ENCODE data around the gene PIK3C3. TPM values are rescaled to one million over a fixed set of nuclear protein-coding genes. Genes with fewer than 3 reads are reported as not detected.

The PIK3C3 gene
- total RNA-seq, 4 donors from 2014 or later, result 61.3 to 77.4 (median 72.5) TPM

DNA sequence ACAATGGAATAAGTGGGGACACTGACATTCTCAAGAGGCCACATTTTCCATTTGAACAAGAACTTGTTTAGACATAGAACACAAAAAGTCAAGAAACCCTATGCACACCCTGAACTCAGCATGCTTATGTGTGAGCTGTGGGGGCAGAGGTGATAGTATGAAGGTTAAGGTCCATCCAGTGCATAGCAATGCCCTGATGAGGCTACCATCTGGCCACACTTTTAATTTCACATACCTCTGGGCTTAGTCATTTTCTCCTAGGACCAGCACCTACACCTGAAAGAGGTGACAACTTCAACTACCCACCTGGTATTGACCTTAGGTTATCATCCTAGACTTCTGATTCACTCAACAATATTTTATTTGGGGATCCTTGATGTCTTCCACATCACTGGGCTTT, 139.8 kb downstream of the PIK3C3 start:
- Histone ChIP-seq H3K36me3 (no peaks in the 10 kb centered on the region), H3K27me3 (no peaks in the 10 kb centered on the region), H3K9me3 (no peaks in the 10 kb centered on the region), H3K27ac (no peak overlapping the region), H3K4me1 (no peaks in the 10 kb centered on the region), H3K4me3 (replicated peaks in 1 of 3) (no peak overlapping the region)
- intact Hi-C loops (cut with DNase I), result no loop called here
- TF ChIP-seq POLR2A (IDR thresholded peaks at IDR 0.05), result no peak
- TF ChIP-seq, protein P1, sequence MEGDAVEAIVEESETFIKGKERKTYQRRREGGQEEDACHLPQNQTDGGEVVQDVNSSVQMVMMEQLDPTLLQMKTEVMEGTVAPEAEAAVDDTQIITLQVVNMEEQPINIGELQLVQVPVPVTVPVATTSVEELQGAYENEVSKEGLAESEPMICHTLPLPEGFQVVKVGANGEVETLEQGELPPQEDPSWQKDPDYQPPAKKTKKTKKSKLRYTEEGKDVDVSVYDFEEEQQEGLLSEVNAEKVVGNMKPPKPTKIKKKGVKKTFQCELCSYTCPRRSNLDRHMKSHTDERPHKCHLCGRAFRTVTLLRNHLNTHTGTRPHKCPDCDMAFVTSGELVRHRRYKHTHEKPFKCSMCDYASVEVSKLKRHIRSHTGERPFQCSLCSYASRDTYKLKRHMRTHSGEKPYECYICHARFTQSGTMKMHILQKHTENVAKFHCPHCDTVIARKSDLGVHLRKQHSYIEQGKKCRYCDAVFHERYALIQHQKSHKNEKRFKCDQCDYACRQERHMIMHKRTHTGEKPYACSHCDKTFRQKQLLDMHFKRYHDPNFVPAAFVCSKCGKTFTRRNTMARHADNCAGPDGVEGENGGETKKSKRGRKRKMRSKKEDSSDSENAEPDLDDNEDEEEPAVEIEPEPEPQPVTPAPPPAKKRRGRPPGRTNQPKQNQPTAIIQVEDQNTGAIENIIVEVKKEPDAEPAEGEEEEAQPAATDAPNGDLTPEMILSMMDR (IDR thresholded peaks at IDR 0.05), result no peak
- DNase-seq, result no peak

DNA sequence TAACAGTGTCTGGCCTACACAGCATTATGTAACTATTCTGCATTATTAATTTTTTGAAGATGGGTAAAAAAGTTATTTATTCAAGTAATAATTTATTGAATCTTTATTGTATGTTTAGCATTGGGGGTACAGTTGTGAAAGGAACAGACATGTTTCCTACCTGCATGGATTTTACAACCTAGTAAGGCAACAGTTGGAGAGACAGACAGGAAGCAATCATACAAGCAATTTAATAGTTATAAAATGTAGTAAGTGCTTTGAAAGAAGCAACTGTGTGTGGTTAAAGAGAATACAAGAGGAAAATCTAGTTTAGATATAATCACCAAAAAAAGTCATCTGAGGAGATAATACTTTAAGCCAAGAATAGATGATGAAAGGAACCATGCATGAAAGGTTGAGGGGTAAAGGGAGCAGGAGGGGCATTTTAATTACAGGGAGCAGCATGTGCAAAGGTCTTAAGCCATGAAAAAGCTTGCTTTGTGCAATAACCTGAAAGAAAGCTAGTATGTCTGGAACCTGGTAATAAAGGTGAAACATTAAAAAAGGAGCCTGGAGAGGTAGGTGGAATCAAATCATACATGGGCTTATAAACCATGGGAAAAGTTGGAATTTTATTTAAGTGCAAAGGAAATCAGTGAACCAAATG, 140.8 kb downstream of the PIK3C3 start:
- Histone ChIP-seq H3K4me3 (replicated peaks in 1 of 3) (no peak overlapping the region), H3K27me3 (no peaks in the 10 kb centered on the region), H3K9me3 (no peaks in the 10 kb centered on the region), H3K4me1 (no peaks in the 10 kb centered on the region), H3K27ac (no peak overlapping the region), H3K36me3 (no peaks in the 10 kb centered on the region)
- TF ChIP-seq POLR2A (IDR thresholded peaks at IDR 0.05), result no peak
- TF ChIP-seq, protein P1 (IDR thresholded peaks at IDR 0.05), result no peak
- intact Hi-C loops (cut with DNase I), result no loop called here
- DNase-seq, result no peak

DNA sequence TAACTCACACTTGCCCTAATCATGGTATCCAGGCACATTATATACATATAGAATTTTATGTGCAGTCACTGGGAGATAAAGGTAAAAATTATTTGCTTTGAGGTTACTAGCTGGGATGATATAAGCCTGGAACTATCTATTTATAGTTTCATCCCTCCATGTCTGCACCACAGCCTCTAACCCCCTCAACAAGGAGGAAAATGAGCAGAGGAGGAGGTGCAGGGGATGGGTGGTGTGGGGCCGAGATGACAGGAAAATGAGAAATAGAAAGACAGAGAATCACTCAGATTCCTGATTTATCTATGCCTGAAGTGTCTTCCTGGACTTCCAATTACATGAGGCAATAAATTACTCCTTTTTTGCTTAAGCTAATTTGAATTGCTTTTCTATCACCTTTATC, 145.2 kb downstream of the PIK3C3 start:
- DNase-seq, result no peak
- 84 to 88% methylated on average over 1 of the region's 1 CpG for WGBS, 2 donors
- Histone ChIP-seq H3K27me3 (no peaks in the 10 kb centered on the region), H3K9me3 (no peaks in the 10 kb centered on the region), H3K27ac (no peak overlapping the region), H3K4me1 (no peaks in the 10 kb centered on the region), H3K36me3 (no peaks in the 10 kb centered on the region), H3K4me3 (replicated peaks in 1 of 3) (no peak overlapping the region)
- no peak for TF ChIP-seq POLR2A (IDR thresholded peaks at IDR 0.05)
- TF ChIP-seq, protein P1 (IDR thresholded peaks at IDR 0.05), result no peak
- intact Hi-C loops (cut with DNase I), result no loop called here

DNA sequence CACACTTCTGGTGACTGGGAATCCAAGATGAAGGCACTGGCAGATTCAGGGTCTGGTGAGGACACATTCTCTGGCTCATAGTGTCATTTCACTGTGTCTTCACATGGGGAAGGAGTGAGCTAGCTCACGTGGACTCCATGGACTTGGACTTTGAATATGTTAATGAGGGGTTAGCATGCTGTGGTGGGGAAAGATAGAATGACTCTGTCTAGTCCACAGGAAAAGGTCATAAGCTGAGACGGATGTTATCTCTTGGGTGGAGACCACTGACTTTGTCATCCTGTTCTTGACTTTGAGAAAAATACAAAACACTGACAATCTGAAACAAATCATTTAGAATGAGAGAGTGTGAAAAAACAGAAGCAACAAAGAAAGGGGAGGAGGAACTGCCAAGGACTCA, 145.9 kb downstream of the PIK3C3 start:
- WGBS, 2 donors, result 69 to 78% methylated on average over 2 of the region's 2 CpGs
- DNase-seq, result no peak
- H3K27me3 ChIP-seq, result no peaks in the 10 kb centered on the region

DNA sequence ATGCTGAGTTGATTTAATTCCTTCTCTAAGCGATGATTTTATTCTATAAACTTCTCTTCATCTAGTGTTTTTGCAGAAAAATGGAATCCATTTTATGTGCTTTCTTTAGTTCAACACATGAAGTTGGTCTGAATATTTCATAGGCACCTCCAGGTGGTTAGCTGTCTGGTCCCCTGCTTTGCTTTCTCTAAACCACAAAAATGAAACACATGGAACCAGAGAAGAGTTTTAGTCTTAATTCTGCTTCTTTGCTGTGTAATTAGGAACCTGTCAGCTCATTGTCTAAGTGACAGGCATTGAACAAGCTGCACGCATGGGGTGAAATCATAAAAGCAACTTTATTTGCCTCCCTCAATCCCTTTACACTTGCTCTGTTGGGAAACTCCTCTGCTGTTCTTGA, 150.4 kb downstream of the PIK3C3 start:
- Histone ChIP-seq H3K27ac (no peak overlapping the region), H3K36me3 (no peaks in the 10 kb centered on the region), H3K9me3 (no peaks in the 10 kb centered on the region), H3K27me3 (no peaks in the 10 kb centered on the region), H3K4me3 (replicated peaks in 1 of 3) (no peak overlapping the region), H3K4me1 (no peaks in the 10 kb centered on the region)
- no peak for TF ChIP-seq POLR2A (IDR thresholded peaks at IDR 0.05)
- TF ChIP-seq, protein P1 (IDR thresholded peaks at IDR 0.05), result no peak
- WGBS, 2 donors, result 96 to 97% methylated on average over 2 of the region's 2 CpGs
- no peak for DNase-seq
- intact Hi-C loops (cut with DNase I), result no loop called here

More for the DNA sequence above, 145.9 kb downstream of the PIK3C3 start:
- Histone ChIP-seq H3K4me1 (no peaks in the 10 kb centered on the region), H3K27ac (no peak overlapping the region), H3K36me3 (no peaks in the 10 kb centered on the region), H3K9me3 (no peaks in the 10 kb centered on the region), H3K4me3 (replicated peaks in 1 of 3) (no peak overlapping the region)
- no peak for TF ChIP-seq POLR2A (IDR thresholded peaks at IDR 0.05)
- TF ChIP-seq, protein P1 (IDR thresholded peaks at IDR 0.05), result no peak
- intact Hi-C loops (cut with DNase I), result no loop called here
